HT-29 (cell line): ENCODE results near the gene FAM110A. TPM values are rescaled to one million over a fixed set of nuclear protein-coding genes. Genes with fewer than 3 reads are reported as not detected.
A peak's percentile ranks its signal among the peaks of the same experiment; 100 is the strongest.
"Not testable (repeated sequence)": the region's sequence is repeated elsewhere in the genome, so short reads cannot be mapped to it uniquely, and the experiment has no call there.

Source experiments
- DNase-seq: peaks from one replicate; pipeline ENCODE4 v3.0.0-alpha.2; 2015; ENCODE audit warnings: low spot score
- total RNA-seq: library from RNA; depleted of rRNA; stranded (reverse); fragments of >200 nt; shearing (Covaris generic); gene quantifications from 2 replicates; pipeline ENCODE4 v1.2.3, GENCODE V29; 2014

FAM110A gene
- total RNA-seq, 1 experiment from 2014 or later: 37.1 TPM

DNA sequence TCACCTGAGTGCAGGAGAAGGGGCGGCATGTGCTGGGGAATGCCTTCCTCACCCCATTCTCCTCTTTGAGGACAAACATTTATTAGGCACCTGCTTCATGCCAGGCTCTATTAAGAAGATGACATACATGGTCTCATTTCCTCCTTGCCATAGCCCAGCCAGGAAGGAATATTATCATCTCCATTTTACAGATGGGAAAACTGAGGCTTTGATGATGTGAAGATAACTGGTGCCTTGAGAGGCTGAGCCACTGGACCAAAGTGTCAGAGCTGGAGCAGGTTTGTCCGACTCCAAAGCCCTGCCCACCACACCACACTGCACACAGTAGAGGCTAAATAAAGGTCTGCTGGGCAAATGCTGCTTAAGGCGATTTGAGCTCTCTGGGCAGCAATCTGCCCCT, 37.2 kb downstream of the FAM110A start:
- no peak for DNase-seq

DNA sequence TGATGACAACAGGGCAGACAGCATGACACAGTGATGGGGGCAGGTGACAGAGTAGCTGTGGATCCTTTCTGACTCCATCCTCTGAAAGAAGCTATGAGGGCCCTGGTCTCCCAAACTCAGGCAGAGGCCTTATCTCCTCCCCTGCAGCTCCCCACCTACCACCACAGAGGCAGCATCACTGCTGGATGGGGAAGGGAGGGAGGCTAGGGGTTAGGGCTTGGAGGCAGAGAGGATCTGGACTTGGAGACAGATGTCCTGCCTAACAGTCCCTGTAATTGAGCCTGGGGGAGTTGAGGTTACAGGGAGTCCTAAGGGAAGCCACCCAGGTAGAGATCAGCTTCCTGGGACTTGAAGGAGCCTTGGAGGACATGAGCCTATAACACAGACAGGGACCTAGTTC, 37.9 kb downstream of the FAM110A start:
- DNase-seq: no peak

DNA sequence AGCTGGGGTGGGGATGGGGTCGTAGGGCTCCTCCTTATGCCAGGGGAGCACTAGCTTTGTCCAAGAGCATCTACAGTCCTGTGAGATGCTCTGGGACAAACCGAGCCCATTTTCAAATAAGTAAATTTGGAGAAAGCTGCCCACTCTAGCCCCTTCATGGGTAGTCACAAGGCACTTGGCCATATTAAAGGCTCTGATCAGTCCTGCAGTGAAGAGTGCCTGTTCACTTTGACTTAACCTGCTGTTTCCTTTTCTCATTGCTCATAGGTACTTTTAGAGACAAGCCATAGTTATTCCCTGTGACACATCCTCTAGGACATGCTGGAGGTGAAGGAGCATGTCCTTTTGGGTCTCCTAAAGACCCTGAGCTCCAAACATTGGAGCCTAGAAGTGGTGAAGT, 38.4 kb downstream of the FAM110A start:
- no peak for DNase-seq

DNA sequence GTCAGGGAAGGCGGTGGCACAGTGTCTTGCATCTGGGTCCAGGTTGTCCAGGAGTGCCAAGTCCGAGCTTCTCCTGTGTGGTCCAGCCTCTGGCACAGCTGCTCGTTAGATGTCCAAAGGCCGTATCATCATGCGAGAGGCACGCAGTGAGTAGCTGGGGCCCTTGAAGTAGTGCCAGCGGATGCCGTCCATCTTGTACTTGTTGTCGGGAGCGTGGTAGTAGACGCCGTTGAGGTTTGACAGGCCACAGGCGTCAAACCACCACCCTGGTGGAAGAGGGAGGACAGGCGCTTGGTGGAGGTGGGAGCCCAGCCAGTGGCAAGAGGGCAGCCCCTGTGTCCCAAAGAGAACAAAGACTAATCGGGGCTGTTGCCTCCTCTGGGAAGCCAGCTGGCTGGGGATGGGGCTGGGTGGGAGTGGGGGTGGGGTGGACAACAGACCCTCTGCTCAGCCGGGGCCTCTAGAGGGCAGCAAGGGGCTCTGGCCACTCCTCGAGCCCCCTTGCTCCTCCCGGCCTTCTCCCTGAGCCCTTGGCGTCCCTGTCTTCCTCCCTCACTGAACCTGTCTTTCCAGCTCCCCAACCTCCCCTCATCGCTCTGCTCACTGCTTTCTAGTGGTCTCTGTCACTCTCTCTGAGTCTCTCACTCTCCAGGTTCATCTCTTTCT, 39.5 kb downstream of the FAM110A start:
- peak; percentile 16 for DNase-seq

DNA sequence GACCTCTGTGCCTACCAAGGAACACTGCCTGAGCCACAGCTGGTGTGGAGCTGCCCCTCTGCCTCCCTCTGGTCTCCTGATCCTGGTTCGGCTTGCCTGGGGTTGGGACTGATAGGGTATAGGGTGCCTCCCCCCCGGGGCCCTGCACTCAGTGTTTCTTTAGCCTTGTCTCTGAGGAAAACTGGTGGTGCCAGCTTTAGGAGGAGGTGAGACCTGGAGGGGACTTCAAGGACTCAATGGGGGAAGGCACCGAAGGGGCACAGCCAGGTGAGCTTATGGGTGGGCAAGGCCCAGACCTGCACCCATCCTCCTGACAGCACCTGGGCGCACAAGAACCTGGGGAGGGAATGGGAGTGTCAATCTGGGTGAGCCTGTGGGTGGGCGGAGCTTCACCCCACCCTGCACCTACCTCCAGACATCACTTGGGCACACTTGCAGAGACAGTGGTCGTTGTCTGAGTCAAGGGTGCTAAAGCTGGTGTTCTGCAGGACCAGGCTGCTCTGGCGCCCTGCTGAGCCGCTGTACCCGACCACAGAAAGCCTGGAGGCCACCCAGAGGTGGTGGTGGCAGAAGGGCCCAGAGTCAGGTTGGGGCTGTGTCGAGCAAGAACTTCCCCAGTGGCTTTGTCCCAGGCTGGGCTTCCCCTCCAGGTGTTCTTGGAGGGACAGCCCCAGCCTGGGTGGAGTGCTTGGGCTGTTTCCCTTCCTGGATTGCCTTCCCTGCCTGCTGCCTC, 40.5 kb downstream of the FAM110A start:
- DNase-seq: no peak

DNA sequence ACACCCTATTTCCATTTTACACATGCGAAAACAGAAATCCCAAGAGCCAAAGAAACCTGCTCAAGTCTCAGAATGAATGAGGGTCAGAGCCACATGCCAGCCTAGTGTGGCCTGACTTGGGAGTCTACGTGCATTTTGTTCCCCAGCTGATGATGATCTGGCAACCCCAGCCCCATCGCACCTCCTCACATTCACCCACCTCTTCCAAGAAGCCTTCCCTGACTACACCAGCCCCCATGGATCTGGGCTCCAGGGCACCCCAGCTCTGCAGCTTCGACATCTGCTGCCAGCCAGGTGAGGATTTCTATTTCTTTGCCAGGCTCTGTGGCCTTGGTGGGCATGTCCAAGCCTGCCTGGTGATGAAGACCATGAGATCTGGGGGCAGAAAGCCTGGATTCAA, 41.6 kb downstream of the FAM110A start:
- no peak for DNase-seq

DNA sequence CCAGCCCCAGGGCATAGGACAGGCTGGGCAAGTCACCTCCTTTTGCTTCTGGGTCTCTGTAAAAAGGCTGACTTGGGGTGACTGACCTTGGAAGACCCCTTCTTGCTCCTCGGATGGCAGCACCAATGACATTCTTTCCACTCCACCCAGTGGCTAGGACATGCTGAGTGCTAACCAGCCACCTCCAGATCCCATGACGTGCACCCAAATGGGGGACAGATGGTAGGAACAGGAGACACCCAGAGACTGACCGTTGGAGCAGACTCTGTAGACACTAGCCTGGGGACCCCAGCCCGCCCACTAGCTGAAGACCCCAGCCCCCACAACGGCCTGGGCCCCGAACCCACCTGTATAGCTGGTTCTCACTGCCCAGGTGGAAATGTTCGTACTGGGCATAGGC, 44.3 kb downstream of the FAM110A start:
- no peak for DNase-seq

DNA sequence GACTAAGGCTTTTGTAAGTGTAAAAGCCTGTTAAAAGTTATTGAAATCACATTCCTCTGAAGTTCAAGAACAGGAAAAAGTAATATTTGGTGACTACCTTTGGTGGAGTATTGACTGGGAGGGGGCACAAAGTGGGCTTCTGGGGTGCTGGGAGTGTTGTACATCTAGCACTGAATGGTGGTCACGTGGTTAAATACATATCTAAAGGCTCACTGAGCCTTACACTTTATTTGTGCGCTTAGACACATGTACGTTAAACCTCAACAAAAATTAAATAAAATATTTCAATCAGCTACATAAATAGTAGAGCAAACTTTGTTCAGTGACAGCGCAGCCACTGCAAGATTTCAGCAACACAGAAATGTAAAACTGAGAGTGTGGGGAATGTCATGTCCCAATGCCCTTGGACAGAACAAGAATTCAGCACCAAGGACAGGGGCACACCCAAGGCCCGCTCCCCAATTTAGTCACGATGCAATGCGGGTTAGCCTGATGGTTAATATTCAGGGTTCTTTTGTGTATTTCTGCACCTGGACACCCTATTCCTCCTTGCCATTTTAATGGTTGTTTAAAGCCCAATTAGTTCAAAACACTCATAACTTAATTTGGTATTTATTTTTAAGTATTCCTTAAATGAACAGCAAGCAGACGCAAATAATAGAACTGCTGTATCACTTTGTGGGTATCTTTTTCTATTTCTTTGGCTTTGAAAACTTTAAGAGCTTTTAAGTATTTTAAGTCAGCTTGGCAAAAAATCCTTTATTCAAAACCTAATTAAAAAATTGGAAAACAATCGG, 45.2 kb downstream of the FAM110A start:
- peak; percentile 38 for DNase-seq

DNA sequence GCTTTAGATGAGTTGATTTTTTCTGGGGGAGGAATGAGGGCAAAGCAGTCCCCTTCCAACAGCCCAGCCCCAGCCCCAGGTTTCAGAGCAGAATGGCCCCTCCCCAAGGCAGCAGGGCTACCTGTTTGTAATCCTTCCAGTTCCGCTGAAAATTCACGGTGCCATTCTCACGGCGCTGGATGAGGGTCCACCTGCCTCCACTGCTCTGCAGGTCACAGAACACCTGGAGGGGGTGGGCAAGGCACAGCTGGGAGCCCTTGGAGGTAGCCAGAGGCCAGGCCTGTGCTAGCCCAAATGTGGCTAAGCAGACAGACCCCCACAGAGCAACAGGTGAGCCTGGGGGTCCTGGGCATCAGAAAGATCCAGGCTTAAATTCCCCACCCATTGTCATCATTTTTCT, 46.1 kb downstream of the FAM110A start:
- DNase-seq: no peak

DNA sequence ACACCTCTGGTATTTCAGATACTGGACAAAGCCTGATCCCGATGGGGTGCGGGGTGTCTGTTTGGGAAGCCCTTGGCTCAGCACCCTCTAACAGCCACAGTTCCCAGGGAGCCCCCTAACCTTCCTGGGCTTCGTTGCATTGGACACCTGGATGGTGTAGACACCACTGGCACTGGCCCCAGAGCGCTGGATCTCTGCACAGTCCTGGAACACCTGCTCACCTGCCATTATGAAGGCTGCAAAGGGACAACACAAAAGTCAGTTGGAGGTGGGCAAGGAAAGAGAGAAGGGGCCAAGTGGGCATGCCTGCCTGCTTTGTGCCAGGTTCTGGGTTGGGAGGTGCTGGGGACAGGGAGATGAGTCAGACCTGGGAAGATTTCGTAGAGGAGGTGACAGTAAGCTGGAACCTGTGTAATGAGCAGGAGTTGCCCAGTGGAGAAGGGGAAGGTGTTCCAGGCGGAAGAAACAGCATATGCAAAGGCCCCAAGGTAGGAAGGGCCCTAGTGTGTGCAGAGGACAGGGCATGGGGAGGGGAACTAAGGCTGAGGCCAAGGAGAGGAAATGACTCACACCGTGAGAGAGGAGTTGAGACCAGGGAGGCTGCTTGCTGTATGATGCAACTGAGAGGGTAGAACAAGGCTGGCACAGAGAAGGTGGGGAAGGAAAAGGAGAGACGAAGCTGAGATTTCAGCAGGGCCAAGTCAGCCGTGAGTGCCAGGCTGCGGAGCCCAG, 47.7 kb downstream of the FAM110A start:
- DNase-seq: no peak

DNA sequence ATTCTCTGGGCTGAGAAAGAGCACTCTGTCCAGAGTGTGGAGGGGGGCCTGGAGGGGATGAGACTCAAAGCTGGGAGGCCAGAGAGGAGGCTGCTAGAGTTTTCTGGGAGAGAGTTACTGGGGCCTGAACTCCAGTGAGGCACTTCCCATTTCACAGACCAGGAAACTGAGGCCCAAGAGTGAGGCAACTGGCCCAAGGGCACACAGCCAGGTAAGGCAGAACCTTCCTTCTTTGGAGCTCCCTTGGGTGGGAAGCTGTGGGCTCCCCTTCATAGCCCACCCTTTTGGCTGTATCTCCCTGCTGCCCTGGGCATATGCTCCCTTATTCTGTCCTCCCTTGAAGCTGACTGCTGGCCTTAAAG, 48.2 kb downstream of the FAM110A start:
- no peak for DNase-seq

DNA sequence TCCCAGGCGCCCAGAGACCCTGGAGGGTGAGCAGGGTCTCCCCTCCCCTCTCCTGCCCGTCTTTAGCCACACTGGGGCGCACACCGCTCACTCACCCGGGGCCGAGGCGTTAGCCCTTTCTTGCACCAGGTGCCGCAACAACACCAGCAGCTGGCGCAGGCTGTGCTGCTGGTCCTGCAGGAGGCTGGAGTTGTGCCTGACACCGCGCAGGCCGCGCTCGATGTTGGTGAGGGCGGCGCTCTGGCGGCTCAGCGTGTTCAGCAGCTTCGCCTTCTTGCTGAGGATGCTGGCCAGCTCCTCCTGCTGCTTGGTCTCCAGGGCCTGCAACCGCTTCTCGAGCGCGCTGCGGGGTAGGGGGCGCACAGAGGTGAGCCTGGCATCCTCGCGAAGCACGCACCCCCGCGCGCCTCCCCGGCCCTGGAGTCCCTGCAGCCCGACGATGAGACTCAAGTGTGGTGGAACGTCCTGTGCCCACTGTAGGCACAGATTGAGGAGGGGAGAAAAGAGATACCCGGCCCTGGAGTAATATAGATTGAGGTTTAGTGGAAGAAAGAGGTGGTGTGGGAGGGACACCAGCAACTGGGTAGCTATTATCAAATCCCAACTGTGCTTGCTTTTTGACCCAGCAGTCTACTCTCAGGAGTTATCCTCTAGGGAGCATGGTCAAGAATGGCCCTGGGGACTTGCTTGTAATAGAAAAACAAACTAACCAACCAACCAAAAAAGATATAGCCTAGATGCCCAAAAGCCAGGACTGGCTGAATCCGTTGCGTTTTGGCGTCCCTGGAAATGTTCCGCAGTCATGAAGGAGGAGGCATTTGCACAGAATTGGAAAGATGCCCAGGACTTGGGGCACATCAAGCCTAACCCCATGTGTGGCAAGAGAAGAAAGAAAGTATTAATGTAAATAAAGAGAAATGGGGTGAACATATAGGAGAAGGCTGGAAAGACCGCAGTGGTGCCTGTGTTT, 51.8 kb downstream of the FAM110A start:
- DNase-seq: no peak

DNA sequence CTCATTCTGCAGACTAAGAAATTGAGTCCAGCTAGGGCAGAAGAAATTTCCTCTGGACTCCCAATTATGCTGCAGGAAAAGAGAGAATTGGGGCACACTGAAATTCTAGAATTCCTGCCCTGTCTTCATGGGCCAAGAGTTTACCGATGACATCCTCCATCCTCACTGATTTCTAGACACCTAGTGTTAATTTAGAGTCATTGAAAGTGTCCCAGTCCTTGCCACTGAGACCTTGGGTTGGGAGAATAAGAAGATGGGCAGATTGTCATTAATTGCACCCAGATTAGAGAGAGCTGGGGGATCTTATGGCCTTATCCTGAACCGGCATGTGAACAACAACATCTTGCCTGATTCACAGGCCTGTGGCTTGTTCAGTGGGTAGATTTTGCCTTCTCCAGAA, 53.6 kb downstream of the FAM110A start:
- no peak for DNase-seq

DNA sequence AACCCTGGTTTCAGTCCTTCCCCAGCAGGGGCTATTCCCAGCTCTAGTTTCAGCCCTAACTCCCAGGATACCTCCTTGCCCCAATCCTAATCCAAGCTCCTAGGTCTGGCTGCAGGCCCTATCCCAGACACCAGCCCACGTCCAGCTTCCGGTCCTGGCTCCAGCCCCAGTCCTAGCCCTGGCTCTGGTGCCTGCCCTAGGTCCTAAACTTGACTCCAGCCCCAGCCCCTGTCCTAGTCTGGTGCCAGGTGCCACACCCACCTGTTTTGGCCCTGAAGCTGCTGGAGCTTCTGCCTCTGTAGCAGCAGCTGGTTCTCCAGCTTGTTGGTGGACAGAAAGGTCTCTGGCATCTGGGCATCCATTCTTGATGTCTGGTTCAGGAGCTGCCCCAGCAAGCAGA, 54.5 kb downstream of the FAM110A start:
- DNase-seq: no peak

DNA sequence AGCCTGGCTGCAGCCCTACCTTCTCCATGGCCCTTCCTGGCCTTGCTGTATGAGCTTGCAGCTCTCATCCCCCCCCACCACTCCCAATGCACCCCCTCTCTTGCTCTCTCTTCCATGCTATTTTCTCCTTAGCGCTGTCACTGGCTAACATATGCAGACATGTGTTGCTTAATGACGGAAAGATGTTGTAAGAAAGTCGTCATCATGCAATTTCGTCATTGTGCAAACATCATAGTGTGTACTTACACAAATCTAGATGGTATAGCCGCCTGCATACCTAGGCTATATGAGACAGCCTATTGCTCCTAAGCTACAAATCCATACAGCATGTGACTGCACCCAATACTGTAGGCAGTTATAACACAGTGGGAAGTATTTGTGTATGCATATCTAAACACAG, 55.6 kb downstream of the FAM110A start:
- DNase-seq: no peak

DNA sequence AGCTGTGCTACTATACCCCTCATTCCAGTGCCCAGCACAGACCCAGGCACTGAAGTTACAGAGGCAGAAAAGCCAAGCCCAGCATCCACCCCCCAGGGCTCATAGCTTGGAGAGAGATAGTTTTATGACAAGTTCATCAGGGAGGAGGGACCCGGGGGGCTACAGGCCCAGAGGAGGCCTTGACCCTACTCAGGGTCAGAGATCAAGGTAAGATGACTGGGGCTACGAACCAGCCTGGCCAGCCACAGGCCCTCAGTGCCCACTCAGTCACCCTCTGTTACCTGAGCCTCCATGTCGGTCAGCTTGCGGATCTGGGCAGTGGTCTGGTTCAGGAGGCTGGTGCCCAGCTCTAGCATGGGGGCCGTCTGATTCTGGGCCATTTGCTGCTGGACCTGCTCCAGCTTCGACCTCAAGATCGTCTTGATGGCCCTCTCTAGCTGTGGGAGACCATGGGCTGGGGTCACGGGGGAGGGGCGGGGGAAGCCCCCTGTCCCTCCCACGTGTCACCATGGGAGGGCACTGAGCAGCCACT, 56.5 kb downstream of the FAM110A start:
- no peak for DNase-seq

DNA sequence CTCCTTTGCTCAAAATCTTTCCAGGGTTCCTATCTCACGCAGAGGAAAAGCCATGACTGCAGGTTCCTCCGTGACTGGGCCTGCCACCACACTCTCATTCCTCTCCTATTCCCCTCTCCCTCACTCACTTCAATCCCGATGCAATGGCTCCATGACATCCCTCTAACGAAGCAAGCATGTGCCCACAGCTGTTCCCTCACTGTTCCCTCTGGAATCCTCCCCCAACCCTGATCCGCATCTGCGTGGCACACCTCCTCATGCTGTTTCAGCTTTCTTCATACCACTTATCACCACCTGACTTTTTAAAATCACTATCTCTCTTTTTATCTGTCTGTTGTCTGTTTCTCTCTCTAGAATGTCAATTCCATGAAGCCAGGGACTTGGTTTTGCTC, 57.1 kb downstream of the FAM110A start:
- DNase-seq: no peak

DNA sequence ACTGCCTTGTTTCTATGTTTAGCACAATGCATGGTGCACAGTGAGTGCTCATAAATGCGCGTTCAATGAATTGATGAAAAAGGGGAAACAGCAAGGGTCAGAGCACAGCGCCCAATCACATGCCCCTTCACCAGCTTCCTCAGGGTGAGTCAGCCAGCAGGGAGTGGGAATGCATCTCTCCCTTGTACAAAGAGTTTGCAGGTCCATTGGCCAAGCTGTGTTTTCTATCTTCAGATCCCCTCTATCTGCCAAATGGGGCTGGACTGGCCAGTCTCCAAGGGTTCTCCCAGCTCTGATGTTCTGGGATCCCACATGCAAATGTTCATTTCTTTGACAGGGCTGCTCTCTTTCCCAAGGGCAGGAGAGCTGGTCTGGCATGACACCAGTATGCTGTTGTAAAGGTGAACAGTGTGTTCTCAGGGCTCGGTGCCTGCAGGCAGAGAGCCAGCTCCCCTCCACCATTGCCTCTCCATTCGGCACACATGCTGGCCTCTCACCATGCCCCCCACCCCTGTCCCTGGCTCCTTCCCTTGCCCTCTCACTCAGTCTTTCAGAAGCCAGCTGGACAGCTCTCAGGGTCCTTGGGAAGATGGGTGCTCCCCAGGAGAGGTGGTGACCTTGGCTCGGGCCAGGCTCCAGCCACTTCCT, 57.7 kb downstream of the FAM110A start:
- DNase-seq: no peak

DNA sequence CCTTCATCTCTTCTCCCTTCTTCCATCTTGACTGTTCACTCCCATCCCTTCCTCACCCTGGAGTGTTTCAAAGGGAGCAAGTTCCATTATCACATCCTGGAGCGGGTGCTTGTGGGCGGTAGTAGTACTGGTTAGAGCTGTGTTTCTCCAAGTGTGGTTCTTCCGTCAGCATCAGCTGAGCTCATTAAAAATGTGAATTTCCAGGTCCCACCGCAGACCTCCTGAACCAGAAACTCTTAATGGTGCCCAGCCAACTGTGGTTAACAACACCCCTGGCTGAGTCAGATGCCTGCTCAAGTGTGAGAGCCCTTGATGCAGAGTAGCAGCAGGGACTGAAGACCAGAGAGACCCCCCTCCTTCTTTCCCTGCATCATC, 58.2 kb downstream of the FAM110A start:
- DNase-seq: no peak

DNA sequence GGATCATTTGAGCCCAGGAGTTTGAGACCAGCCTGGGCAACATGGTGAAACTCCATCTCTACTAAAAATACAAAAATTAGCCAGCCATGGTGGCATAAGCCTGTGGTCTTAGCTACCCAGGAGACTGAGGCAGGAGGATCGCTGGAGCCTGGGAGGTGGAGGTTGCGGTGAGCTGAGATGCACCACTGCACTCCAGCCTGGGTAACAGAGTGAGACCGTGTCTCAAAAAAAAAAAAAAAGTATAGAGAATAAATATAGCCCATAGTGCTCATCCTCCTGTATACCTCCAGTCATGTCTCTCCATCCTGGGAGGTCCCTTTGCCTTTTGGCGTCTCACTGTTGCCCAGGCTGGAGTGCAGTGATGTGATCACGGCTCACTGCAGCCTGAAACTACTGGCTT, 58.9 kb downstream of the FAM110A start:
- DNase-seq: not testable (repeated sequence)
